Kasumi-1 (cell line): ENCODE measurements around the gene TMEM209.
"Not testable (repeated sequence)": the region's sequence is repeated elsewhere in the genome, so short reads cannot be mapped to it uniquely, and the experiment has no call there.

Source experiments
- DNase-seq, 2 experiments: peaks; one replicate each; lab custom pipeline; 2025; lab: John Stamatoyannopoulos, UW

The TMEM209 gene

GRCh38 chr7:130162196-130162595 lies 43.0 kb downstream of the TMEM209 start:
- no peak for DNase-seq

GRCh38 chr7:130160455-130160854 lies 44.8 kb downstream of the TMEM209 start:
- no peak for DNase-seq

- no peak for DNase-seq
Measured at GRCh38 chr7:130160023-130160422, 45.2 kb downstream of the TMEM209 start.

GRCh38 chr7:130157700-130158099 lies 47.5 kb downstream of the TMEM209 start:
- DNase-seq = no peak

GRCh38 chr7:130156140-130156539 lies 49.1 kb downstream of the TMEM209 start:
- DNase-seq = no peak

- DNase-seq = no peak
Measured at GRCh38 chr7:130154501-130155317, 50.5 kb downstream of the TMEM209 start.

GRCh38 chr7:130154131-130154500 lies 51.1 kb downstream of the TMEM209 start:
- DNase-seq = no peak

GRCh38 chr7:130153211-130153908 lies 51.8 kb downstream of the TMEM209 start:
- DNase-seq = no peak

- DNase-seq = no peak
Measured at GRCh38 chr7:130152493-130153210, 52.6 kb downstream of the TMEM209 start.

- no peak for DNase-seq
Measured at GRCh38 chr7:130151591-130152492, 53.4 kb downstream of the TMEM209 start.

GRCh38 chr7:130150587-130150986 lies 54.6 kb downstream of the TMEM209 start:
- DNase-seq = no peak

- no peak for DNase-seq
Measured at GRCh38 chr7:130149281-130150139, 55.7 kb downstream of the TMEM209 start.

- DNase-seq = no peak
Measured at GRCh38 chr7:130148561-130148960, 56.6 kb downstream of the TMEM209 start.

GRCh38 chr7:130147710-130148325 lies 57.4 kb downstream of the TMEM209 start:
- no peak for DNase-seq

- no peak for DNase-seq
Measured at GRCh38 chr7:130146693-130147405, 58.4 kb downstream of the TMEM209 start.

GRCh38 chr7:130146142-130146541 lies 59.1 kb downstream of the TMEM209 start:
- not testable (repeated sequence) for DNase-seq

- DNase-seq = no peak
Measured at GRCh38 chr7:130145424-130146100, 59.6 kb downstream of the TMEM209 start.

- DNase-seq = no peak
Measured at GRCh38 chr7:130144312-130145171, 60.7 kb downstream of the TMEM209 start.
